GM18907 (cell line): Measurements from ENCODE around the gene RBMS1.
"Not testable (repeated sequence)": the region's sequence is repeated elsewhere in the genome, so short reads cannot be mapped to it uniquely, and the experiment has no call there.

Source experiments
- ATAC-seq: cut with Tn5 transposase; IDR thresholded peaks from one replicate; pipeline ENCODE4 v1.9.1; 2021; ENCODE audit warnings: mild to moderate bottlenecking, moderate library complexity; ENCODE audit not compliant: unreplicated experiment

The RBMS1 gene

DNA sequence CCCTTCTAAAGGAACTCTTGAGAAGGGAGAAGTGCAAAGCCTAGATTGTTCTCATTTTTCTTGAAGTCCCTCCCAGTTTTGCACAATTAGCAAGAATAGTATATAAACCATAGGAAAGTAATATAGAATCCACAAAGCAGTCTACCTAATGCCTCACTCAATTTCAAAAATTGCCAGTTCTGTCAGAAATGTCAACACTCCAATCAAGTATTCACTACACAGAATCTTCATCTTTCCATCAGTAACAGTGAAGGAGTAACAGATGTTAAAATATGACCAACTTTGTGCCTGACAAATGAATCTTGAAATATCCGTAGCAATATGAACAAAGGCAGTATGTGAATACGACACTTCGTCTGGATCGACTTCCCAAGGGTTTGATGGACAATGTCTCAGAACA lies 56.3 kb downstream of the RBMS1 start:
- ATAC-seq = no peak

- no peak for ATAC-seq
Observed at GRCh38 chr2:160434254-160434948, 59.2 kb downstream of the RBMS1 start.

DNA sequence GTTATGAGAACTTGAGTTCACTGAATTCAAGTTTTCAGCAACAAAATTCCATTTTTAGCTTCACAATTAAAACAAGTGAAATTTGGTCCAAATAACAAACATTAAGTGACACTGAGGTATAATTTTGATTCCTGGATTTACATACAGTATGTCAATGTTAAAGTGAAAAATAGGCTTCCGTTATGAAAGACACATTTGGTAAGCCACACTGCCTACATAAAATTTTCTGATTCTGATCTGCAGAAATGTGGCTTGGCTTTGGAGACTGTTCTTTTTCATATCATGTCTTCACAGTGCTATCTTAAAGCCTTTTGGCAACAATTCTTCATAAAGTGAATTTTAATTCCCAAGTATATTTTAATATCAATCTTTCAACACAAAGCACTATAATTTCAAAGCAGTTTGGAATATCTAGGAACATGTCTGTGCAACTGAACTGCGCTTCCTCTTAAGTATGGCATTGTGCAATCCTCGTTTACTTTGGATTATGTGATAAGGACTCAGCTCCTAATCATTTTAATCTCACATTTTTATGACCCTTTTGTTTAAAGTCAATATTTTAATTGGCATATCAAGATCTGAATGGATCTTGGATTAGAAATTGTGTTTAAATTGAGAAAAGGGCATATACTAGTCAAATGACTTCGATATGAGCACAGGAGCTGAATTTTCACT lies 60.0 kb downstream of the RBMS1 start:
- ATAC-seq = no peak

DNA sequence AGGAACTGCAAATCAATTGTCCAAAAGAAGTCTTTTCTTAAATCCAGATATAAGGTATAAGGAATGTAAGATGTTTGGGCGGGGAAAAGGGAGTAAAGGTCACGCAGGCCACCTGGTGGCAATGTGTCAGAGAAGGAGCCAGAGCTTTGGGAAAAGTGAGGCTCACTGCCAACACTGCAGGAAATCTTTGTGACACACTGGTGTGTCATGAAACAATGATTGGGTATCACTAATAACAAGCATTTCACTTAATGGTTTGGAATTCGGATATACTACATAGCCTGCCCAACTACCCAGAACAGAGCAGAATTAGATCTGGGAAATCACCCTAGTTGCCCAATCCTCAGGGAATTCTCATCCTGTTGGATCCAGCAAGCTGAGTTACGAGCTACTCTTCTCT lies 61.0 kb downstream of the RBMS1 start:
- ATAC-seq = no peak

GRCh38 chr2:160431441-160431840 lies 62.2 kb downstream of the RBMS1 start:
- peak; percentile 60 for ATAC-seq

- ATAC-seq = no peak
Observed at GRCh38 chr2:160430001-160430344, 63.6 kb downstream of the RBMS1 start.

DNA sequence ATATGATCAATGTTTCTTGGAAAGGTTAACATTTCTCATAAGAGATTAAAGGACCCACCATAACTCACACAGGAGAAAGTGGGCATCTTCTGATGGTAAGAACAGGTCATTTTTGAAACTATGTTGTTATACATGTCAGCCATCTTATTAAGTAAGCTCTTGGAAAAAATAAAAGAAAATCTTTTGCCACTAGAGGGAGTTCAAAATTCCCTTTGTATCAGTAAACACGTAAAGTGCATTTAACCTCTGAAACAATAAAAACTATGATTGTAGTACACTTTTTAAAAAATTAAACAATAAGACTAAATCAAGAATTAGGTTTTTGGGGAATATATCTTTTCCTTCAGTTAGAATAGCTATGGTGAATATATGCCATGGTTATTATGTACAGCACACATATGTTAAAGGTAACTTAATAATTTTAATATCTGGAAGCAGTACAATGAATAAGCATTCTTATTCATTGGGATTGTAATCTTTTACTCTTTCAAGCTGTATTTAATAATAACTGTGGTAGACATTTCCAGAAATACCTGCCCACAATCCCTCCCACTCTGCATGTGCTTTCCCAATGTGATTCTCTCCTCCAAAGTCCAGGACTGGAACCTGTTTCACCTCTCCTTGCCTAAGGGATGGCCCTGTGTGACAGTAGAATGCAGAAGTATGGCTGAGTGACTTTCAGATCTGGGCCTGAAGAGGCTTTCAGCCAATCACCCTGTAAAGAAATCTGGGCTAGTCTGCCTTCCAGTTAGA lies 64.2 kb downstream of the RBMS1 start:
- ATAC-seq = no peak

DNA sequence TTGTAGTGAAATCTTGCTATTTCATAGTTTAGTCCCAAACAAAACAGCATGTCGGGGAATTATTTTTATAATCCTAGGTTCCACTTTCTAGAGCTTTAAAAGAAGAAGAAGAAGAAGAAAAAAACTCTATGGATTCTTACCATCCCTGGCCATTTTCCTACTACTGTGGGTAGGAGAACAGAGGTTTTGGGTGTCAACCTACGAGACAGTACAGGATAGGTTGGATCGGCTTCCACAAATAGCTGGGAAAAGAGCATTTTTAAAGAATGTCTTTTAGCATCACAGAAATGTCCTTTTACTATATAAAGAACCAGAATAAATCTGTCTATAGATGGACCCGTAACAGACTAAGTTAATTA lies 65.2 kb downstream of the RBMS1 start:
- ATAC-seq = no peak

DNA sequence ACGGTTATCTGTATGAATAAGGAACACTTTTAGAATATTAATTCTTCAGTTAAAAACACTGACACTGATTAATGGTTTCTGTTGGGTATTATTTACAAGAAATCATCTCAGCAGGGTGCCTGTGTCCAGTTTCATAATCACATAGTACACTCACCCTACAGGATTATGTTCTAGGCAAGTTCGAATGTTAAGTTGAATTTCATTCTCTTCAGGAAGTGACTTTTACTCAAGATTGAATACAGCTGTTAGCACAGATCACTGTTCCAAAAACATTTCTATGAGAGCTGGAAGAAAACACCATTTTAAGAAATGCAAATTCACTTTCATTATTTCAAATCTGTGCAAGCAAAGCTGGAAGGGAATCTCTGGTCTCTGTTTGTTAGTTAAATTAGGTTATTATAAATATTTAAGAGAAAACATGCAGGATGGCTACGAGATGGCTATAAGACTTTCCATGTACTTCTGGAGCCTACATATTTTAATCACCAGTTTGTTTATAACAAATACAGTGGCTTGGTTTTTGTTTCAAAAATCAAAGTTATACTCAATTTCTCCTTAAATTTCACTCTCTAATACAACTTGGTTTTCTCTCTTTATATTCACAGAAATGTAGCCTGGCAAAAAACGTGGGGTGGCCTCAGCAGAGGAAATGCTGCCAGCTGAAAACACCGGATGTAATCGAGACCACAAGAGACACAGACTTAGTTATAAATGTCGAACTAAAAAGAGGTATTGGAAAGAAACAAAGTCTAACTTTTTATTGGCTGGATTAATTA lies 65.8 kb downstream of the RBMS1 start:
- ATAC-seq = peak; percentile 79

GRCh38 chr2:160426604-160427003 lies 67.0 kb downstream of the RBMS1 start:
- no peak for ATAC-seq

GRCh38 chr2:160425434-160426151 lies 68.0 kb downstream of the RBMS1 start:
- no peak for ATAC-seq

DNA sequence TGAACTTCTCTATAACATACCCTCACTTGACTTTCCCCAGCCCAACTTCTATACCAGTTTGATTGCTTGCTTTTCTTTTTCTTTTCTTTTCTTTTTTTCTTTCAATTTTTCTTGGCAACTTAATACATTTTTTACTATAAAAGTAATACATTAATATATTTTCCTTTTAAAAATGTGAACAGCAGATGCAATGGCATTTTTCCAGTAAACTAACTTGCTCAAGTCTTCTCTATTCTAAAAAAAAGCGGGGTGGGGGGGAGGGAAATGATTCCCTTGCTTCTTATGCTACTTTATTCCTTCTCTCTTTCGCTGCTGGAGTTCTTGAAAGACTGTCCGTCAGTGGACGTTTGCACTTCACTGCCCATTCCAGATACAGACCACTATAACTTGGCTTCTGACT lies 70.5 kb downstream of the RBMS1 start:
- ATAC-seq = no peak

- not testable (repeated sequence) for ATAC-seq
Observed at GRCh38 chr2:160421646-160422501, 71.7 kb downstream of the RBMS1 start.

GRCh38 chr2:160420711-160421110 lies 72.9 kb downstream of the RBMS1 start:
- no peak for ATAC-seq

- no peak for ATAC-seq
Observed at GRCh38 chr2:160419776-160420505, 73.7 kb downstream of the RBMS1 start.

DNA sequence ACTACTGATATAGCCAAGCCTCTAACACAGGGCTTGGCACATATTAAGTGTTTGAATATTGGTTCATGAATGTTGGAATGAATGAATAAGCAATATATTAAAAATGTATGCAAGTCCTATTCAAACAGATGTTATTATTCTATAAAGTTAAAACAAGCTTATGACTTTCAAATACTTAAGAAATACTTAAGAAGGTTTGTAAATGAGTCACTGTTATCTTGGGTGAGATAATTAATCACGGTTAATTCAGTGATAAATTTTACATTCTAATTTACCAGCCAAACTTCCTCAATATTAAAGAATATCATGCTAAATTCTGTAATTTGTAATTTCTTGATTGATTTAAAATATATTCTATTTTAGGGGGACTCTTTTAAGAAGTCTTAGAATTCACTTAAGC lies 74.8 kb downstream of the RBMS1 start:
- ATAC-seq = no peak

DNA sequence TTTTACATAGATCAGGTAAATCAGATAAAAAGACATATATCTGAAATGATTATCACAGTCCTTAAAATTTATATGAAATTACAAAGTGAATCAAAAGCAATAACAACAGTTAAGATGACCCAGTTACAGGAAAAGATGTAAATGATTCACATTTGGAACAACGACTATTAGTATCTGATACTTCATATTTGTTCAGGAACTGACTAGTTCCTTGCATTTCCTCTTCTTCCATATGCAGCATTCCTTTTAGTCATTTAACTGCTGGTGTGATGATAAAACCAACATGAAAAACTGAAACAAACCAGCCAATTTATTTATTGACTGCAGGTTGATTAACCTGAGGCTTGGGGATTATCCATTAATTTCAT lies 75.2 kb downstream of the RBMS1 start:
- ATAC-seq = no peak

- ATAC-seq = no peak
Observed at GRCh38 chr2:160417745-160418397, 75.7 kb downstream of the RBMS1 start.

- ATAC-seq = no peak
Observed at GRCh38 chr2:160415991-160416390, 77.6 kb downstream of the RBMS1 start.
